SK-N-SH treated with all-trans-retinoic acid at 6 μM for 48 hours (cell line): ENCODE data around the gene POU1F1.

Experiments used
- ATAC-seq: fragments of 200-7000 bp; cut with Tn5 transposase; 3 replicates; pipeline ENCODE4 v1.9.1; 2020; ENCODE audit warnings: mild to moderate bottlenecking, moderate library complexity
- ARNTL ChIP-seq: fragments of 450-650 bp; formaldehyde crosslinking; IDR thresholded peaks from 2 replicates; pipeline ENCODE4 v1.5.0; 2020; ENCODE audit warnings: low read depth, mild to moderate bottlenecking, moderate library complexity, borderline replicate concordance
- BACH2 ChIP-seq: fragments of 250-450 bp; sonication (Bioruptor Pico); IDR thresholded peaks from 2 replicates; pipeline ENCODE4 v1.9.0; 2021; ENCODE audit warnings: mild to moderate bottlenecking, borderline replicate concordance
- CSRNP3 ChIP-seq: fragments of 250-450 bp; sonication (Bioruptor Pico); IDR thresholded peaks from 2 replicates; pipeline ENCODE4 v1.5.1; 2021; ENCODE audit warnings: mild to moderate bottlenecking, moderate library complexity
- ESRRG ChIP-seq: fragments of 250-450 bp; sonication (Bioruptor Pico); IDR thresholded peaks from 2 replicates; pipeline ENCODE4 v1.6.1; 2021; ENCODE audit warnings: mild to moderate bottlenecking
- GLIS3 ChIP-seq: fragments of 250-450 bp; sonication (Bioruptor Pico); IDR thresholded peaks from 2 replicates; pipeline ENCODE4 v1.5.0; 2020; ENCODE audit warnings: mild to moderate bottlenecking, moderate library complexity
- ISL1 ChIP-seq: fragments of 250-450 bp; sonication (Bioruptor Pico); IDR thresholded peaks from 2 replicates; pipeline ENCODE4 v2.1.2; 2022; ENCODE audit warnings: mild to moderate bottlenecking, moderate library complexity
- OSR1 ChIP-seq: fragments of 250-450 bp; sonication (Bioruptor Pico); IDR thresholded peaks from 2 replicates; pipeline ENCODE4 v1.8.0; 2022; ENCODE audit warnings: moderate library complexity, mild to moderate bottlenecking, inconsistent platforms
- PATZ1 ChIP-seq: fragments of 250-450 bp; sonication (Bioruptor Pico); IDR thresholded peaks from 2 replicates; pipeline ENCODE4 v1.8.0; 2020; ENCODE audit warnings: mild to moderate bottlenecking, moderate library complexity, borderline replicate concordance
- POU6F1 ChIP-seq: fragments of 250-450 bp; sonication (Bioruptor Pico); IDR thresholded peaks from 2 replicates; pipeline ENCODE4 v1.8.0; 2021; ENCODE audit warnings: low read depth, mild to moderate bottlenecking, moderate library complexity, borderline replicate concordance
- PPARA ChIP-seq: fragments of 250-450 bp; sonication (Bioruptor Pico); IDR thresholded peaks from 2 replicates; pipeline ENCODE4 v1.5.0; 2020; ENCODE audit warnings: mild to moderate bottlenecking, borderline replicate concordance
- SNAI2 ChIP-seq: fragments of 250-450 bp; sonication (Bioruptor Pico); IDR thresholded peaks from 2 replicates; pipeline ENCODE4 v1.5.0; 2020; ENCODE audit warnings: mild to moderate bottlenecking, moderate library complexity
- TOX ChIP-seq: fragments of 250-450 bp; sonication (Bioruptor Pico); IDR thresholded peaks from 2 replicates; pipeline ENCODE4 v1.8.0; 2021; ENCODE audit warnings: mild to moderate bottlenecking, moderate library complexity, borderline replicate concordance
- TSHZ2 ChIP-seq: fragments of 250-450 bp; sonication (Bioruptor Pico); IDR thresholded peaks from 2 replicates; pipeline ENCODE4 v1.5.0; 2020; ENCODE audit warnings: mild to moderate bottlenecking, moderate library complexity
- ZC3H10 ChIP-seq: fragments of 250-450 bp; sonication (Bioruptor Pico); IDR thresholded peaks from 2 replicates; pipeline ENCODE4 v1.5.1; 2021; ENCODE audit warnings: mild to moderate bottlenecking, moderate library complexity
- ZFP3 ChIP-seq: fragments of 250-450 bp; sonication (Bioruptor Pico); IDR thresholded peaks from 2 replicates; pipeline ENCODE4 v1.5.0; 2020; ENCODE audit warnings: mild to moderate bottlenecking, moderate library complexity
- ZFP30 ChIP-seq: fragments of 450-650 bp; formaldehyde crosslinking; IDR thresholded peaks from 2 replicates; pipeline ENCODE4 v1.5.0; 2022; ENCODE audit warnings: mild to moderate bottlenecking, moderate library complexity
- ZNF565 ChIP-seq: fragments of 450-650 bp; formaldehyde crosslinking; conservative IDR thresholded peaks from 2 replicates; pipeline ENCODE4 v1.5.0; 2020; ENCODE audit warnings: low read depth, mild to moderate bottlenecking, moderate library complexity
- ZNF70 ChIP-seq: fragments of 450-650 bp; formaldehyde crosslinking; IDR thresholded peaks from 2 replicates; pipeline ENCODE4 v1.5.0; 2020; ENCODE audit warnings: mild to moderate bottlenecking, moderate library complexity
- ZNF8 ChIP-seq: fragments of 450-650 bp; formaldehyde crosslinking; IDR thresholded peaks from 2 replicates; pipeline ENCODE4 v1.5.0; 2020; ENCODE audit warnings: mild to moderate bottlenecking, moderate library complexity

Gene POU1F1

GRCh38 chr3:87318617-87319021, 42.2 kb upstream of the POU1F1 start:
- ATAC-seq, result no peak
- TF ChIP-seq ZNF565 (CRISPR knock-in tag) (no peak), ZNF70 (no peak), CSRNP3 (CRISPR knock-in tag) (no peak), ARNTL (CRISPR knock-in tag) (no peak), ZFP3 (no peak), ZFP30 (no peak), PATZ1 (CRISPR knock-in tag) (no peak), ZNF8 (no peak), TSHZ2 (CRISPR knock-in tag) (no peak), SNAI2 (CRISPR knock-in tag) (no peak), ZC3H10 (CRISPR knock-in tag) (no peak), POU6F1 (CRISPR knock-in tag) (no peak)

- no peak for ATAC-seq
- TF ChIP-seq PATZ1 (CRISPR knock-in tag) (no peak), ZNF565 (CRISPR knock-in tag) (no peak), GLIS3 (CRISPR knock-in tag) (no peak), ZFP3 (no peak), OSR1 (no peak), ZFP30 (no peak), BACH2 (CRISPR knock-in tag) (no peak), TSHZ2 (CRISPR knock-in tag) (no peak), TOX (no peak), ZNF70 (no peak), PPARA (CRISPR knock-in tag) (no peak), POU6F1 (CRISPR knock-in tag) (no peak), ZNF8 (no peak), ARNTL (CRISPR knock-in tag) (no peak), ESRRG (CRISPR knock-in tag) (no peak), ISL1 (CRISPR knock-in tag) (no peak)
Measured at GRCh38 chr3:87317779-87318178, 41.4 kb upstream of the POU1F1 start.
